Loucy (cell line): ENCODE measurements around the gene FGF7.

Source experiments
- H2AFZ ChIP-seq: fragments of 200-600 bp; sonication (generic); 2 replicates; pipeline ENCODE4 v1.6.0; 2016; ENCODE audit warnings: antibody characterized with exemption, mild to moderate bottlenecking, low read length, moderate library complexity
- H3F3A ChIP-seq: fragments of 200-600 bp; 2 replicates; pipeline ENCODE4 v1.6.0; 2016; ENCODE audit warnings: antibody characterized with exemption, low read depth, mild to moderate bottlenecking
- H3K27me3 ChIP-seq: fragments of 200-600 bp; sonication (generic); 2 replicates; pipeline ENCODE4 v1.6.1; 2014; ENCODE audit warnings: low read length, mild to moderate bottlenecking; ENCODE audit not compliant: insufficient read depth, poor library complexity, severe bottlenecking
- H3K36me3 ChIP-seq: fragments of 200-600 bp; sonication (generic); 2 replicates; pipeline ENCODE4 v1.6.1; 2016; ENCODE audit warnings: low read length; ENCODE audit not compliant: insufficient read depth
- H3K4me1 ChIP-seq: fragments of 200-600 bp; sonication (generic); 2 replicates; pipeline ENCODE4 v1.5.1; 2014; ENCODE audit warnings: low read length, mild to moderate bottlenecking; ENCODE audit not compliant: insufficient read depth, poor library complexity, severe bottlenecking
- H3K4me2 ChIP-seq: fragments of 200-600 bp; sonication (generic); 2 replicates; pipeline ENCODE4 v1.6.0; 2014; ENCODE audit warnings: antibody characterized with exemption, low read length, low read depth, mild to moderate bottlenecking; ENCODE audit not compliant: poor library complexity, severe bottlenecking
- H3K4me3 ChIP-seq: fragments of 200-600 bp; sonication (generic); 2 replicates; pipeline ENCODE4 v1.5.1; 2014; ENCODE audit warnings: low read length, mild to moderate bottlenecking, mixed read lengths; ENCODE audit not compliant: poor library complexity, severe bottlenecking
- H3K79me2 ChIP-seq: fragments of 200-600 bp; sonication (generic); 2 replicates; pipeline ENCODE4 v1.6.1; 2014; ENCODE audit warnings: low read length; ENCODE audit not compliant: insufficient read depth
- H3K9ac ChIP-seq: fragments of 200-600 bp; sonication (generic); 2 replicates; pipeline ENCODE4 v1.6.0; 2014; ENCODE audit warnings: mild to moderate bottlenecking, low read depth, low read length, moderate library complexity; ENCODE audit not compliant: poor library complexity, severe bottlenecking
- H3K9me2 ChIP-seq: fragments of 200-600 bp; sonication (generic); replicated peaks from 2 replicates; pipeline ENCODE4 v1.6.1; 2016; ENCODE audit warnings: low read depth, low read length, mixed read lengths
- H3K9me3 ChIP-seq: fragments of 200-600 bp; sonication (generic); 2 replicates; pipeline ENCODE4 v1.6.1; 2014; ENCODE audit warnings: mild to moderate bottlenecking, antibody characterized with exemption, low read length, low read depth; ENCODE audit not compliant: insufficient read depth
- H4K20me1 ChIP-seq: fragments of 200-600 bp; sonication (generic); 2 replicates; pipeline ENCODE4 v1.6.0; 2014; ENCODE audit warnings: antibody characterized with exemption, low read length, mild to moderate bottlenecking; ENCODE audit not compliant: insufficient read depth, poor library complexity, severe bottlenecking
- EZH2phosphoT487 ChIP-seq: fragments of 200-600 bp; IDR thresholded peaks from 2 replicates; pipeline ENCODE4 v1.6.1; 2018; ENCODE audit warnings: antibody characterized with exemption, mild to moderate bottlenecking, moderate library complexity, borderline replicate concordance
- TF ChIP-seq, protein P1 (sequence below): fragments of 200-600 bp; sonication (generic); conservative IDR thresholded peaks from 2 replicates; pipeline ENCODE4 v1.5.1; 2014; ENCODE audit warnings: mild to moderate bottlenecking, antibody characterized with exemption, low read length

FGF7 gene

DNA sequence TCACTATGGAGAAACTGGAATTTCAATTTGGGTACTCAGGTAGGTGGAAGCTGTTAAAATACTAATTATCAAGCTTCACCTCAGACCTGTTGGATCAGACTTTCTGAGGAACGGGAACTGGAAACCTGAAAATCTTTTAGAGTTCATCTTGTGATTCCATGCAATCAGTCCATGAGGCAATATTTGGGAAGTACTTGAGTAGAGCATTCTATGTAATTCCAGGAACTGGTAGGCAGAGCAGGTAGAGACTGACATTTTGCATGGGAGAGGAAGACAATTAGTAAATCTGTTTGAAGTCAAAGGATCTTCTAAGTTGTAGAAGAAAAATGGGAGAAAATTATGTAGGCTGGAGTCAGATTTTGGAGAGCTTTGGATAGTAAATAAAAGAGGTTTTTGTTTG, 43.1 kb downstream of the FGF7 start:
- Histone ChIP-seq H3K36me3 (no peaks in the 10 kb centered on the region), H3F3A (no peaks in the 10 kb centered on the region), H4K20me1 (no peaks in the 10 kb centered on the region), H3K9ac (no peak overlapping the region), H3K4me1 (peaks cover 3% of the 10 kb centered on the region), H3K4me2 (peak overlapping the region; percentile 50), H3K4me3 (no peak overlapping the region), H2AFZ (peak overlapping the region; percentile 71), H3K9me3 (no peaks in the 10 kb centered on the region), H3K27me3 (no peaks in the 10 kb centered on the region), H3K9me2 (no peaks in the 10 kb centered on the region), H3K79me2 (no peaks in the 10 kb centered on the region)
- no peak for TF ChIP-seq EZH2phosphoT487
- TF ChIP-seq, protein P1, sequence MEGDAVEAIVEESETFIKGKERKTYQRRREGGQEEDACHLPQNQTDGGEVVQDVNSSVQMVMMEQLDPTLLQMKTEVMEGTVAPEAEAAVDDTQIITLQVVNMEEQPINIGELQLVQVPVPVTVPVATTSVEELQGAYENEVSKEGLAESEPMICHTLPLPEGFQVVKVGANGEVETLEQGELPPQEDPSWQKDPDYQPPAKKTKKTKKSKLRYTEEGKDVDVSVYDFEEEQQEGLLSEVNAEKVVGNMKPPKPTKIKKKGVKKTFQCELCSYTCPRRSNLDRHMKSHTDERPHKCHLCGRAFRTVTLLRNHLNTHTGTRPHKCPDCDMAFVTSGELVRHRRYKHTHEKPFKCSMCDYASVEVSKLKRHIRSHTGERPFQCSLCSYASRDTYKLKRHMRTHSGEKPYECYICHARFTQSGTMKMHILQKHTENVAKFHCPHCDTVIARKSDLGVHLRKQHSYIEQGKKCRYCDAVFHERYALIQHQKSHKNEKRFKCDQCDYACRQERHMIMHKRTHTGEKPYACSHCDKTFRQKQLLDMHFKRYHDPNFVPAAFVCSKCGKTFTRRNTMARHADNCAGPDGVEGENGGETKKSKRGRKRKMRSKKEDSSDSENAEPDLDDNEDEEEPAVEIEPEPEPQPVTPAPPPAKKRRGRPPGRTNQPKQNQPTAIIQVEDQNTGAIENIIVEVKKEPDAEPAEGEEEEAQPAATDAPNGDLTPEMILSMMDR, result no peak

DNA sequence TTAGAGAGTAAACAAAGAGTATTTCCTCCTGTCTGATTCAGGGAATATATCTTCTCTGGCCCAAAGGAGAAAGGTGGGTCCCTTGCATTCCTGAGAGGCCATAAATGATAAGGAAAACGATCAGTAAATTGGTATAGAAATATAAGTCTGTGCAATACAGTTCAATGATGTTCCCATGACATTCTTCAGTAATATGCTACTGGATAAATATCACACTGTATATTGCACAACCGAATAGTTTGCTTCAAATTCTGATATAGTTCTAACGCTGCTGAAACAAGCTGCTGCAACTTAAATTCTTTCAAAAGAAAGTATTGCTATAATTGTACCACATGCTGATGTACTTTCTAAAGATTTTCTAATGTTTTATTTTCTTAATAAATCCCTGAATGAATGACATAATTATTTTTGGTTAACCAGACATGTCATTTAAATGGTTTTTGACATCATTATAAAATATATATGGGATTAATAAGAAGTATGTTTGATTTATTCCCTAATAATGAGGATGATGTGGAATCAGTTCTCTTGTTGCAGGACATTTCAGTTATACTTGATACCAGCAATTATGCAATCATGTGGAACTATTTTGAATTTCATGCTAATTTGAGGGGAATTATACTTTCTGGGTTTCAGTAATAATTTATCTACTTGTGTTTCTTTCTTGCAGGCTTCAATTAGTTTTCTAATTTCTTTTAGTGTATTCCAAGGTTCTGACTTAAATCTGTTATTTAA, 44.9 kb downstream of the FGF7 start:
- Histone ChIP-seq H3K79me2 (no peaks in the 10 kb centered on the region), H3K27me3 (no peaks in the 10 kb centered on the region), H4K20me1 (no peaks in the 10 kb centered on the region), H3K4me1 (peaks cover 3% of the 10 kb centered on the region), H3K9me2 (no peaks in the 10 kb centered on the region), H3K9me3 (no peaks in the 10 kb centered on the region), H3K4me2 (no peak overlapping the region), H3K36me3 (no peaks in the 10 kb centered on the region), H3K9ac (no peak overlapping the region), H3F3A (no peaks in the 10 kb centered on the region), H2AFZ (0 out of 2 replicates have a peak overlapping the region, but pooled peaks have one; percentile 11), H3K4me3 (no peak overlapping the region)
- TF ChIP-seq EZH2phosphoT487, result no peak
- TF ChIP-seq, protein P1, result no peak

DNA sequence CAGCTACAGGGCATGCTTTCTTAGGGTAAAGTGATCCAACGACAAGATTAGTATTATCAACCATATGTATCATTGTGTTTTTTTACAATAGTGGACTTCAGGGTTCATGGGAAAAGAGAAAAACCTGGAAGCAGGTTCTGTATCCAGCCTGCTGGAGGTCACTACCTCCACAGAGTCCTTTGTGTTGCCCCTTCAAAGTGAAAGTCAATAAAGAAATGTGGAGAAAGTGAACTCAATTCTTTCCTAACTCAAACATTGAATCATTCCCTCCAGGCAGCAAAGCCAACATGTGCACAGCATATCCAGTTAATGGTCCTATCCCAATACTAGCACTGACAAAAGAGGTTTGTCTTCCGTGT, 45.4 kb downstream of the FGF7 start:
- Histone ChIP-seq H3K4me1 (peaks cover 3% of the 10 kb centered on the region), H3F3A (no peaks in the 10 kb centered on the region)

More for the DNA sequence above, 45.4 kb downstream of the FGF7 start:
- no peaks in the 10 kb centered on the region for H3K9me3 ChIP-seq
- H3K36me3 ChIP-seq, result no peaks in the 10 kb centered on the region
- no peaks in the 10 kb centered on the region for H3K9me2 ChIP-seq
- no peaks in the 10 kb centered on the region for H3K79me2 ChIP-seq
- H4K20me1 ChIP-seq, result no peaks in the 10 kb centered on the region
- H3K9ac ChIP-seq, result no peak overlapping the region
- no peaks in the 10 kb centered on the region for H3K27me3 ChIP-seq
- H3K4me3 ChIP-seq, result no peak overlapping the region
- TF ChIP-seq, protein P1, result no peak
- no peak for TF ChIP-seq EZH2phosphoT487
- peak overlapping the region; percentile 11; the same call in 1 of the 2 replicates for H2AFZ ChIP-seq
- no peak overlapping the region for H3K4me2 ChIP-seq
